GM19025 (cell line): ENCODE results near the gene TOB2.
A peak's percentile ranks its signal among the peaks of the same experiment; 100 is the strongest.
"Not testable (repeated sequence)": the region's sequence is repeated elsewhere in the genome, so short reads cannot be mapped to it uniquely, and the experiment has no call there.

Experiments used
- ATAC-seq: cut with Tn5 transposase; IDR thresholded peaks from one replicate; pipeline ENCODE4 v1.9.1; 2021; ENCODE audit warnings: mild to moderate bottlenecking, low read depth, moderate library complexity; ENCODE audit not compliant: unreplicated experiment

TOB2 gene

DNA sequence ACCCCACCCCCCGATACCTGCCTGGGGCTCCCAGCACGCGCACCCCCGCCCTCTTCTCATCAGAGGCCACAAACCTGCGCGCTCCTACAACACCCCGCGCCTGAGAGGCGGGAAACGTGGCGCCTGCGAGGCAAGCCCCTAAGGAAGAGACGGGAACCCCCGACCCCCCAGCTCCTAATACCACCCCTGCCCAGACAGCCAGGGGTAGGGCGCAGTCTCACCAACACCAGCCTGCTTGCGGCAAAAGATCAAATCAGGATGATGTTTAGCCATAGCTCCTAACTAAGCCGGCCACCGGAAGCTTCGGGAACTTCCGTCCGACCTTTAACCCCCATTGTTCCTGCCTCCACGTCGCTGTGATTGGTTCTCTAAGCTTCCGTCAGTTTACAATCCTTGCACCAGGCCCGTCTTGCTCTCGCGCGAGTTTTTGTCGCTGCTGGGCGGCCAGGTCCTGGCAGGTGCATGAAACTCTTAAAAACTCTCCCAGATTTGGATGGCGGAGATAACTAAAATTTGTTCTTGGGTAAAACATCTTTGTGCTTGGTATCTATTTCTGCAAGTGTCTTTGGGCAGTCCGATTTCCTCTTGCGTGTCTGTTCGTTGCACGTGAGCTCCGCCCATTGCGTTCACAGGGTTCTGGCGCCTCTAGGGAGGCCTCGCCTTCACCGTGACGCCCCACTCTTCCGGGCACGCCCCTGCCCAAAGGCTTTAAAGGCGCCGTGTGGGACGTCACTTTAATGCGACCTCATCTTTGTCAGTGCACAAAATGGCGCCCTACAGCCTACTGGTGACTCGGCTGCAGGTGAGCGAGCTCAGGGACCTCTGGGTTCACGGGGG is 22.0 kb upstream of the TOB2 start, which contains the start of the genes ACO2 and PHF5A:
Gene ACO2 (plus strand): TSS at position 737 of the 837 bp plus-strand sequence. CDS start 30 bp downstream, at position 767.
Gene PHF5A (minus strand): TSS at position 312 of the 837 bp plus-strand sequence. CDS start 39 bp downstream, at position 273.
- ATAC-seq, result peak; percentile 86

DNA sequence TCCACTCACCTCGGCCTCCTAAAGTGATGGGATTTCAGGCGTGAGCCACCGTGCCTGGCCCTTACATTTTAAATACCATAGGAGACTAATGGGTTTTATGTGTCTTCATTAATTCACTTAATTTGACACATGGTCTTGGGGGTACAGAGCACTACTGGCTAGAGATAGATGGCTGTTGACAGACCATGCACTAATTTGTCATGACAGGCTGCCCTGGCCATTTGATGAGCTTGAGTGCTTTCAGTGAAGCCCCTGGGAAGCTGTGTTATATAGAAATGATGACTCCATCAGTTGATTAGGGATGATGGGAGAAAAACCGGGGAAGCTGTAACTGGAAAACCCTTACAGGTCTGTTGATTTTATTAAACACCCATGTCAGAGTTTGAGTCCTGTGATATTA is 15.3 kb upstream of the TOB2 start:
- no peak for ATAC-seq

DNA sequence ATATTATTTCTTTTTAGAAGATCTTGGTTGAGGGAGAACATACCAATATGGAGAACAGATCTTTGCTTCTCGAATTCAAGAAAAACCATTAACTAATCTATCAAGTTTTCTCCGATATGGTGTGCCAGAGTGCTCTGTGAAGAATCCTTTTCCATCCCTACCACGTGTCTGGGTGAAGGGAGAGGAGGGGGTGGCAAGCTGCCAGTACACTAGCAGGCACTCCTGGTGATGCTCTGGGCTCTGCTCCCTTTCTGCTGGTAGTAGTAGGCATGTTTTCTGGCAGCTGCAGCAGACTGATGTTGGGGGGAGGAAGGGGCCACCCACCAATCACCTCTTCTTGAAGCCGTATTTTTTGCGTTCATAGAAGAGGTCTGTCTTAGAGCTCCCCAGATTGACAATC is 13.5 kb upstream of the TOB2 start:
- not testable (repeated sequence) for ATAC-seq

DNA sequence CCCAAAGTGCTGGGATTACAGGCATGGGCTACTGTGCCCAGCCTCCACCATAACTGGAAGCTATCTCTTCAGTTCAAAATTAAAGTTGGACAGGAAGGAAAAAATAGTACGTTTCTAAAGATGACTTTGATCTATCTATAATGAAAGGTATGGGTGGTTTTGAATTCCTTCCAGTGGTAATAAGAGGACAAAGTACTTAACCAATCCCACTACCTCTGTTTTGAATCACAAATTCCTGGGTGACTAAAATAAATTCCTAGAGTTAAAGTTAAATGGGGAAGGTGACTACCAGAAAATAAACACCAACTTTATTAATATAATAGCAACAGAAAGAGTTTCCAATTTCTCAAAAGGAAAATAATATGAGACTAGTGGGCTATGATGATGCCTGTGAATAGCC is 12.8 kb upstream of the TOB2 start:
- no peak for ATAC-seq

DNA sequence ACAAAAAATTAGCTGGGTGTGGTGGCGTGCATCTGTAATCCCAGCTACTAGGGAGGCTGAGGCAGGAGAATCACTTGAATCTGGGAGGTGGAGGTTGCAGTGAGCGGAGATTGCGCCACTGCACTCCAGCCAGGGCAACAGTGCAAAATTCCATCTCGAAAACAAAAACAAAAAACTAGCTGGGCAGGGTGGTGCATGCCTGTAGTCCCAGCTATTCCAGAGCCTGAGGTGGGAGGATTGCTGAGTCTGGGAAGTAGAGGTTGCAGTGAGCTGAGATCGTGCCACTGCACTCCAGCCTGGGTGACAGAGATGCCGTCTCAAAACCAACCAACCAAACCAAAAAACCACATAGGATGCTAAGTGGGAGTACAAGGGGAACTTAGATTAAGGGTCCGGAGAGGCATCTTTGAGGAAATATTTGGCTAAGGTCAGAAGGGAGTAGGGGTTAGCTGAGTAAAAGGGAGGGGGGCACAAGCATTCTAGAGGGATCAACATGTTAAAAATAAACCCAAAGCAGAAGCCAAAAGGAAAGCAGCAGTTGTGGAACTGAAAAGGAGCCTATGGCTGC is 11.6 kb upstream of the TOB2 start:
- no peak for ATAC-seq

DNA sequence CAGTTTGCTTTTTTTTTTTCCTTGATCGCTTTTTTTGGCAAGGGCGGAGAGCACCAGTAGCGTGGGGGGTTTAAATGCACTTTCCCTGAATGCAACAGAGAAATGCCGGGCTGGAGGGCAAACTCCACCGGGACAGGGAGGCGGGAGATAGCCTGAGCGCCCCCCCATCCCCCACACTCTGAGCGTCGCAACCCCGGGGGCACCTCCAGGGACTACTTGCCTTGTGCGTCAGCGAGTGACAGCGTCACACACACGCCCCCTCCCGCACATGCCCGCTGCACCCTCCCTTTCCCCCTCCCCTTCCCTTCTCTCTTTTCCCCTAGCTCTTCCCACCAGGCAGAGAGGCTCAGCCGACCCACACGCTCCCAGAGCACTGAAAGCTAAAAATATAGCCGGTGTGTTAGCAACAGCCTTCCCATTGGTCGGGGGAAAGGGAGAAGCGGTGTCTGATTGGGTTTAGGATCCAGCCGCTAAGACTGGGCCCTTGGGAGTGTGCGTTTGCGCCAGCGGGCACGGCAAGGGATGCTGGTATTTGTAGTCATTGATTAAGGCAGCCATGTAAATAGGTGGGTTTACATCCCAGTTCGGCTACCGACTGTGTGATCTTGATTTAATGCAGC is 1.7 kb upstream of the TOB2 start:
- peak; percentile 46 for ATAC-seq

DNA sequence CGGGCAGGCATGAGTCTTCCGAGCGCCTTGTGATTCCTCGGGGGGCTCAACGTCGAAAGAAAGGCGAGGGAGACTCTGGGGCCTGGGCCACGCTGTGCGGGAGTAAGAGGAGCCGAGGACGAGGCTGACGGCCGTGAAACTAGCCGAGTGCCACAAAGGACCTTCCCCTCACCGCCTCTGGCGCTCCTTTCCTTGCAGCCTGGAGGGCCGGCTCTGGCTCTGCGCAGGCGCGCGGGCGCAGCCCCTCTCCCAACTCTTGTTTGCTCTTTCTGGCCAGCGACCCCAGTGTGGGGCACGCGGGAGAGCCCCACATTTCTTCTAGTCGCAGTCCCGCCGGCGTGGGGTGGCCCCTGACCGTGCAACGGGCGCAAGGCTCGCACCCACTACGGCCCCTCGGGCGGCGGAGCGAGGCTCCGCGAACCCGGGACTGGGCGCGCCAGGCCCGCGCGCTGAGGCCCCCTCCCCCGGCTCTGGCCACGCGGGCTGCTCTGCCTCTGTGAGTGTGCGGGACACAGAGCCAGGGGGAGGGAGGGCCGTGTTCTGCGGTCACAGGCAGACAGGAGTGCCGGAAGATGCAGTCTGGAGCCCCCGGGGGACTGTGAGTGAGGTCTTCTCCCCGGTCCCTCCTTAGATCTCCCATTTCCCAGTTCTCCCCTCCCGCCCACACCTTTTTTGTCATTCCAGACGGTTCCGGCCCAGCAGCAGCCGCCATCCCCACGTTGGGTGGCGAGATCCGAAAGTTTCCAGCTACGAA is 1.0 kb upstream of the TOB2 start:
- no peak for ATAC-seq

DNA sequence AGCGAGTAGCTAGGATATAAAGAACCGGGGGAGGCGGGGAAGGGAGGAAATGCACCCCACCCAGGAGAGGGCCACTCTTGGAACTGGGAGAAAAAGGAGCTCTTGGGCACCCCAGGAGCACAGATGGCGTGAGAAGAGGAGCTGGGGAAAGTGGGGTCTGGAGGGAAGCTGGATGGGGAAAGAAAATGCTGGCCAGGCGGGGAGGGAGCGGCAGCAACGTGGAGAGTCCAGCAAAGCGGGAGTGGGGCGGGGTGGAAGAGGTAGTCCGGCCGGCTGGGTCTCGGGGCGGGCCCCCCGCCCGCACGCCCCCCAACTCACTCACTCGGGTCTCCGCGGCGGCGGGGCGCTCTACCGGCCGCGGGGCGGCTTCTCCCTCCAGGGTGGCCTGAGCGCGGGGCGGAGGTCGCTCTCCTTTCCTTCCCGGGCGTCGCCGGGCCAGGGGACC is 522 bp downstream of the TOB2 start:
- no peak for ATAC-seq

DNA sequence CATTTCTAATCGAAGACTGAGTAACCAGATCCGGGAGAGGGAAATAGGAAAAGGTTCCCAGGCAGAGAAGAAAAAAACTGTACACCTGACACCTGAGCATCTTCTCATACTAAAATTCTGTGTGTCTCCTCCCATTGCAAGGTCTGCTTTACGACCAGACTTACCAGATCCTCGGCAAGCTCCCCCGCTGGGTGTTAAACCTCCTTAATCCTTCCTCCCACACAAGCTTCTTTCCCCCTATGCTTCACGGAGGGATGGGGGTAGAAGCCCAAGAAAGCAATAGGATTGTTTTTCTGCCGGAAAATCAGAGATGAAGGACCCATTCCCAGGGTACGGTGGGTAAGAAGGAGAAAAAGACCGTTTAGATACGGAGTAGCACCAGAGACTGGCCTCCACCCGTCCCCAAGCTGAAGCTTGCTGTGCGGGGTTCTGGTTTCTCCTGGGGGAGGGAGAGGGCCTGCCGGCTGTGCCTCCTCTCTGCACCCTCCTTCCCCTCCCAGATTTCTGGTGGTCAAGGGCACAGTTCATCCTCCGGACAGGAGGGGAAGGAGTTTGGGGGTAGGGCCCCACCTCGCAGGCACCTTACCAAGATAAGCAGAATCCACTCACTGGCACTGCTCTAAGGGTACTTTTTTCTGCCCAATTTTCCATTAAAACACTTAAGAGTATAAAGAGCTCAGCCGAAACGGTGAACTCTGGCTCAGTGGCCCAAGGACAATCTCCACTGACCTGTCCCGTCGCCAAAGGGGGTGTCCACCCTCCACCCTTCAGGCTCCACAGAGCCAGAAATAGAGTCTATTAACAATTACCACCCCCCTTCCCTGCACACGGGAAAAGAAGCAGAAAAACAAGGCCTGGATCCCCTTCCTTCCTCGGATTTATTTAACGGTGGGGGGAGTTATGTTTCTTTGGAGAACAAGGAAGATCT is 1.2 kb downstream of the TOB2 start:
- ATAC-seq, result no peak

DNA sequence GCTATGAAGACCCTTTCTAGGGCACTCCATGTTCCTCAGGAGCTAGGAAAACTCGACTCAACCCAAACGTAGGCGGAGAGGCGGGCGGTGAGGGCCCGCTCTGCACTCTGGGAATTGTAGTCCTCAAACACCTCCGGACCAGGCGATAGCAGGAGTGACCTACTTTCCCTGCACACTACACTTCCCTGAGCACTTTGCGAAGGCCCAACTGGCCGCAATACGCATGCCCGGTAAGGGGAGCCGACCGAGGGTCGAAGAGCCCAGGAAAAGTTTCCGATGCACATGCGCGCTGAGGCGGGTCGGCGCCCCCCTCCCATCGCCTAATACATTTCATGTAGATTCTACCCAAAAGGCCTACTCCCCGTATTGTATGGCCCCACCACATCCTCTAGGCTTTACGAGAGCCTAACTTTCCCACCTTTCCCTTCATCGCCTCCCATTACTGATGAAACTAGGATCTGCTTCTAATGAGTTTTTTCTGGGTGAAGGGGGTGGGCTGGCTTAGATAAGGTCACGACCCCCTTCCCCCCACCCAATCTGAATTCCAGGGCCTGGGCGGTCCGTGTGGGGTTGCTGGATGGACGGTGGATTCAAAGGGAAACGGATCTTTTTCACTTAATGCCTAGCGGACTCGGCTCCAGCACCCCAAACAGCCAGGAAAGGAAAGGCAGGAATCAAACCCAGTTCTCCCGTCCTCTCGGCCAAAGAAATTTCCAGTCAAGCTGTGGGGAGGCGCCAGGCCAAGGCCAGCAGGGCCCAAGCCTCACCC is 2.1 kb downstream of the TOB2 start:
- peak; percentile 42 for ATAC-seq

DNA sequence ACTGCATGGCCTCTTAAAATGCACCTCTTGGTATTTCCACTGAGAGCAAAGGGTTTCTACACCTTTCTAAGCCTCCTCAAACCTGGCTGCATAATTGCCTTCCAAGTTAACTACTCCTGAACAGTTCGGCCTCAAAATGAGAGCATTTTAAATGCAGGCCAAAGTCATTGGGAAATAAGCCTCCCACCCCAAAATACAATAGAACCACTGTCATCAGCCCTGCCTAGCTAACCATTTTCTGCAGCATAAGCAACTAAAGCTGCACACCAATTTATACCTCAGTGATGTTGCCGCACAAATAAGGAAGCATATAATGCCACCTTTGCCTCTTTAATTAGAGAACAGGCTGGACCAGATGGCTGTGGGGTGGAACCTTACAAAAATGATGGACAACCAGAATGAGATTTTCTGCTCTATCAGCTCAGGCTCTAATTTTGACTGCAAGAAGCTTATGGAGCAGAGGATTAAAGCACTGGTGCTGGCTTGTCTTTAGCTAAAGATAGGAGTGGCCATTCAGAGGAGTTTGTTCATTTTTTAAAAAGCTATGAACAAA is 4.3 kb downstream of the TOB2 start:
- no peak for ATAC-seq

DNA sequence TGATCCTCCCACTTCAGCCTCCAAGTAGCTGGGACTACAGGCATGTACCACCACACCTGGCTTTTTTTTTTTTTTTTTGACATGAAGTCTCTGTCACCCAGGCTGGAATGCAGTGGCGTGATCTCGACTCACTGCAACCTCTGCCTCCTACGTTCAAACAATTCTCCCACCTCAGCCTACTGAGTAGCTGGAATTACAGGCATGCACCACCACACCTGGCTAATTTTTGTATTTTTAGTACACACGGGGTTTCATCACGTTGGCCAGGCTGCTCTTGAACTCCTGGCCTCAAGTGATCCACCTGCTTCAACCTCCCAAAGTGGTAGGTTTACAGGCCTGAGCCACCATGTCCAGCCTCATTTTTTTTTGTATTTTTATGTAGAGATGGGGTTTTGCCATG is 6.1 kb downstream of the TOB2 start:
- ATAC-seq, result not testable (repeated sequence)

DNA sequence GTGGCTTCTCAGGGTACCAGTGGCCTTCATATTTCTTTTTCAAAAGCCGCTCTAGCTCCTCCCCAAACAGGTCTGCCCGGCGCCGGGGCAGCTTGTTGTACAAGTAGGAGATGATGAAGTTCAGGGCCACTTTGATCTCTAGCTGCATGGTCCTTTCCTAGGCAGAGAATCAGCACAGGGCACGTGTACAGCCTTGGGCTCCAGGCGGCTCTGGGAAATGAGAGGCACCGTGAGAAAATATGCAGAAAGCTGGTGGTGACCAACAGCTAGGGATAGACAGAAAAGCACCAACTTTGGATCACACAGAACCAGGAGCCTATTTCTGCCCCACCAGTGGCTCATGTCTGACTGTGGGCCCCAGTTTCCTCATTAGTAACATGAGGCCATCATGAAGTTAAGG is 9.4 kb downstream of the TOB2 start:
- no peak for ATAC-seq

DNA sequence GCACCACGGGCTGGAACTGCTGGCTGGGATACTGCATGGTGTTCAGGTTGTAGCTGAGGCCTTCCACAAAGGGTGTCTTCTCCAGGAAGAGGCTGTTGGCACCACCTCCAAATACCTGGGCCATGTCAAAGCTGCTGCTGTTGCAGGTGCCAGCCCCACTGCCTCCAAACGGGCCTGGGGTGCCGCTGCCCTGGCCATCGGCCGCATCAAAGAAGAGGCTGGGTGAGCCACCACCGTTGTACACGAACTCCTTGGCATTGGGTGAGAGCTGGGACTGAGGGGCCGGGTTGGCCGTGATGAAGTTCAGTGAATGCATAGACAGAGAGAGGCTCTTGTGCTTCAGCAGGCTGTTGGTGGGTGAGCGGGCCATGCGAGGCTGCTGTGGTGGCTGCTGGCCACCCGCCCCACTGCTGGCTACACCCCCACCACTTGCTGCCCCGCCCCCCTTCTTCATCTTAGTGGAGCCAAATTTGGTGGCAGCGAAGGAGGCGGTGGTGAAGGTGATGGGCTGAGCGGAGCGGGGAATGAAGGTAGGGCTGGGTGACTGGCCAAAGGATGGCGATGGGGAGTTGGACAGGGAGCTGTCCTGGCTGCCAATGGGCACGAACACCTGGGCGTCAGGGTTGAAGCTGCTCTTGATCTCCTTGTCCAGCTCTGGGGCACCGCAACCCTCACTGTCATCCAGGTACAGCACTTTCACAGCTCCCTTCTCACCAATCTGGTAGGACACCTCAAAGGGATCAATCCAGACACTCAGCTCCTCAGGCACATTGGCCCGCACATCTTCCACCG is 10.1 kb downstream of the TOB2 start:
- ATAC-seq, result no peak

DNA sequence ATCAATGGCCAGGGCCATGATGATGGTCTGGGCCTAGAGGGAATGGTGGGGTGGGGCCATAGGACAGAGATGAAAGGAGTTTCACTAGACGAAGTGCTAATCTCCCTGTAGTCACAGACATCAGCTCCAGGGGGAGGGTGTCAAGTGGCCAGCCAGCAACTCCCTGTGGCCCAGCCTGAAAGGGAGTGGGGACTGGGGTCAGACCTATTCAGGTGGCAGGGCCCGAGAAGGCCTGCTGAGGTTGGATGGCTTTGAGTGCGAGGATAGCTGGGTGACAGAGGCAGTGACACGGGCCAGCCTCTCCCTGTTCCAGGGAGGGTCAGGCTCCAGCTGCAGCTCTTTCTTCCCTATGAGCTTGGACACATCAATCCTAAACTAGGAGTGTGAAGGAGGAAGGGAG is 11.0 kb downstream of the TOB2 start:
- ATAC-seq, result no peak

DNA sequence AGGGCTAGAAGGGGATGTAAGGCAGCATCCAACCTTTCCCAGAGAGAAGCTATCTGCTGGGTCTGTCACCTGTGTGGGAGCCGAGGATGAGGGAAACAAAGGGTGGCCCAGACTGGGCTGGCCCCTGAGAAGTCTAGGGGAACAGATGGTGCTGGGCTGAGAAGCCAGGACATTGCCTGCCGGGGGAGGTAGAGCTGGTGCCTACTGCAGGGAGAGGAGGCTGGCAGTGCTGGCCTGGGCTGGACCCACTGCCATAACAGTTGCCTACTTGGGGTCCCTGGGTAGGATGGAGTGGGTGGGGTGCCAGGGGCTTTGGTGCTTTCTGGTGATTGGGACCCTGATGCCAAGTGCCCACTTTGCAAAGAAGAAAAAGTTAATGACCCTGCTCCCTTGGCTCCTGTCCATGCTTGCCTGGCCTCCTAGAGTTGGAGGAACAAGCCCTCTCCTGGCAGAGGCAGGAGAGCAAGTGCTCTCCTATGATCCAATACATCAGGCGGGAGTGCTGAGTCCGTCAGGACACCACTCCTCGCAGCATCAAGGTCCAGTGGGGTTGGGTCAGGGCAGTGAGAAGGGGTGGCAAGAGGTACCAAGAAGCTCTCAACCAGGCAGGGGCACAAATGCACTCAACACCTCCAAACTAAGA is 12.1 kb downstream of the TOB2 start:
- not testable (repeated sequence) for ATAC-seq

DNA sequence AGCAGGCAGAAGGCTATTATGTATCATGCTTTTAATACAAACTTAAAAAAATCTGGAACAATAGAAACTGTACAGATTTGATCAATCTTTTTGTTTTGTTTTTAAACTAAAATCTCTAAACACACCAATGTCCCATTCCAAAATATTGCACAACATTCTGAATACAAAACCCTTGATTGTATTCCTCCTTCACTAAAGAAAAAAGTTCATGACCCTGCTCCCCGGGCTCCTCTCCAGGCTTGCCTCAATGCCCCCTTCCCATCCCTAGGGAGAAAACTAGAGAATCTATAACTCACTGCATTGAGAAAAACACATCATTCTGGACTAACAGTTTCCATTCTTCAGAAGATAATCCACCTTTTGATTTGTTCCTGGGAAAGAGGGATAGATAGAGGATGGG is 13.1 kb downstream of the TOB2 start:
- not testable (repeated sequence) for ATAC-seq
